HuH-7.5 (cell line): ENCODE measurements around the gene EFHC1.

ENCODE experiments used
- DNase-seq: peaks from one replicate; pipeline ENCODE4 v3.0.0; 2011; ENCODE audit warnings: low spot score

The EFHC1 gene

DNA sequence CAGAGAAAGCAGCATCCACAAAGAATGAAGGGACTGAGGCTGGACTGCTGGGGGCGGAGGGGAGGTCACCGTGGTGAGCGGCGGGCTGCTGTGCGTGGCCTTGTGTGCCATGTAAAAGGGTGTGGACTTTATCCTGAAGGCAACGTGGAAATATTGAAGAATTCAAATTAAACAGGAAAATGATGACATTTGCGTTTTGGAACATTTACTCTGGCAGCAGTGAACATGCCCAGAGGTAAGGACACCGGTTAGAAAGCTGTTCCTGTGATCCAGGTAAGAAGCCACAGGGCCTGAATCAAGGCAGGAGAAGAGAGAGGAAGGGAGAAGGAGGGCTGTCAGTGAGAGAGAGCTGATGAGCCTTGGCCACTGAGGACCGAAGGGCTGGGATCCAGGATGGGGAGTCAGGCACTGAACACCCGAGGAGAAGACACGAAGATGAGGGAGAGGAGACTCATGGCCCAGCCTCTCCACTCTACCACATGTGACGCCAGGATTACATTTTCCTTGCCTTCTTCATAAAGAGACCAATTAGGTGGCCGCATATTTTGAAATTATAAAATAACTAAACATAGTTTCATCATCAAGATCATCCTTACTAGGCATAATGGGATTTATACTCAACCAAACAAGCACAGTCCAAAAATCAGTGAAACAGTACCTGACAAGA, 98.3 kb downstream of the EFHC1 start:
- DNase-seq, result no peak

DNA sequence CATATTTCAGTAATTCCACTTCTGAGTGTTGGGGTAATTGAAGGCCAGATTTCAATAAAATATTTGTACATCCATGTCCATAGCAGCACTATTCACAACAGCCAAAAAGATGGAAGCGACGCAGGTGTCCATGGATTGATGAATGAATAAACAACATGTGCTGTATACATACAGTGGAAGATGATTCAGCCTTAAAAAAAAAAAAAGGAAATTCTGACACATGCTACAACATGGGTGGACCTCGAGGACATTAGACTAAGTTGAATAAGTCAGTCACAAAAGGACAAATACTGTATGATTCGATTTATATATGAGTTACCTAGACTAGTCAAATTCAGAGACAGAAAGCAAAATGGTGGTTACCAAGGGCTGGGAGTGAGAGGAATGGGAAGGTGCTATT, 99.5 kb downstream of the EFHC1 start:
- no peak for DNase-seq

- DNase-seq, result no peak
Observed at GRCh38 chr6:52522151-52522626, 102.0 kb downstream of the EFHC1 start.

DNA sequence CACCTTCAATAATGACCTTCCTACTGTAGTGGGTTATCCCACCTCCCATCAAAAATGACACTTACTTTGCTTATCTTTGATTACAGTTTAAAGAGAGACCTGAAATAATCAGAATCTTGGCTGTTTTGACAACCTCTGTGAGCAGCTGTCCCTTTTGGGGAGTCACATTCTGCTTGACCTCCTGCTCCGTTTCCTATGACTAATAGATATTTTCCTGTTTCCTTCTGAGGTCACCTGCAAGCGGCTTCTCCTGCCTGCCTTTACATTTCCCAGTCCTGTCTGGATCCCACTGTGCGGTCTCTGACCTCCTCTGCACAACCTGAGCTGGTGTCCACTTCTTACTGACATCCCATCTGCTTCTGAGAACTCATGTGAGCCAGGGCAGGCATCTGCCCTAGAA, 102.5 kb downstream of the EFHC1 start:
- DNase-seq, result no peak

- DNase-seq, result no peak
Observed at GRCh38 chr6:52523378-52524142, 103.4 kb downstream of the EFHC1 start.

DNA sequence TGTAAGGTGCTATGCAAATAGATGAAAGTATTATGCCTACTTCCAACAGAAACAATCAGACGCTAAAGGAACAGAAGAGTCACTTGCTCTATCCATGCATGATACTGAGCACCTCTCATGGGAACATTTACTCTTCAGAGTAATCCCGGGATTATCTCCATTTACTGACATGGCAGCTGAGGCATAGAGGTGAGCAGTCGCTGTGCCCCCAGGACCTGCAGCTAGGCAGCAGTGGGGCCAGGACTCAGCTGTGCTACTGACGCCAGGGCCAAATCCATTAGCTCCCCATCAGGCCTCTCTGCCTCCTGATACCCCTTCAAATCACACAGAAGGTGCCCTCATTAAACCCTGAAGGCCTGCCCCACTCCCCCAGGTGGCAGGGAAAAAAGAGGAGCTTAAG, 104.8 kb downstream of the EFHC1 start:
- DNase-seq, result no peak

GRCh38 chr6:52526634-52527033, 106.5 kb downstream of the EFHC1 start:
- DNase-seq, result no peak

DNA sequence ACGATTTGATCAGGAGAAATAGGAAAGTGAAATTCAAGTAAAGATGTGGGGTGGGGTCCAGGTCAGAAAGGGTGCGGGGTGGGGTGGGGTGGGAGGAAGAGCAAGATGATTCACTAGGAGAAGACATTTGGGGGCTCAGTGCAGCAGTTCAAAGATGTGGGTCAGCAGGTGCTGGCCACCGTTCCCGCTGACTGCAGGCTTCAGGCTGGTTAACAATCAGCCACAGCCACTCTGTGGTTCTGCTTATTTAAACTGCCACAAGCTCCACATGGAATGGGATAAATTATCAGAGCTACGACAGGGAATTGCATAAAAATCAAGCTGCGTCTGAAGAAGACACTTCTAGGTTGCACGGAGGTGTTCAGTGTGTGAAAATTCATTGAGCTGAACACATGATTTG, 107.3 kb downstream of the EFHC1 start:
- no peak for DNase-seq

GRCh38 chr6:52529311-52529710, 109.2 kb downstream of the EFHC1 start:
- DNase-seq, result no peak

DNA sequence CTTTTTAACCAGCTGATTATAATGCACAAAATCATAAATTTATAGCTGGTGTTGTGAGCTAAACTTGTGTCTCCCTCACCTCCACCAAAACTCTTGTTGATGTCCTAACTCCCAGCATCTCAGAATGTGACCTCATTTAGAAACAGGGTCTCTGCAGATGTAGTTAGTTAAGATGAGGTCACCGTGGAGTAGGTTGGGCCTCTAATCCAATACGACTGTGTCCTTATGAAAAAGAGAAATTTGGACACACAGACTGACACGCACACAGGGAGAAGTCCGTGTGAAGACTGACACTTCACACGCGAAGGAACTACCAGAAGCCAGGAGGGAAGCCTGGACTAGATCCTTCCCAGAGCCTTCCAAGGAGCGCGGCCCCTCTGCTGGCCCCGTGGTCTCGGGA, 110.2 kb downstream of the EFHC1 start:
- DNase-seq, result no peak

GRCh38 chr6:52531396-52531795, 111.3 kb downstream of the EFHC1 start:
- no peak for DNase-seq

DNA sequence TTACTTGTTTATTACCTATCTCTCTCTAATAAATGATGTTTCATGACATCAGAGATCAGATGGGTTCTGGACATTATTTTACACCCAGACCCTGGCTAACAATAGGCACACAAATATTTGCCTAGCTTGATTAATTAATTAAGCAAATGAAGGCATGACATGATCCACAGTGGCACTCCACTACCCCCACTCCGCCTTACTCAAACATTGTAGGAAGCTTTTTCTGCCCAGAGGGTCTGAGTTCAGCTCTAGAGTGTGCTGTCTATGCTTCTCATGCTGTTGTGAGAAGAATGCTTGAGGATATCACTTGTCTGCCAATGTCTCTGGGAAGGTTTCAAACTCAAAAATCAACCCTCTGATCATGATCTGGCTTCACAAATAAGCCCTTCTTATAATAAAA, 111.7 kb downstream of the EFHC1 start:
- DNase-seq, result no peak

DNA sequence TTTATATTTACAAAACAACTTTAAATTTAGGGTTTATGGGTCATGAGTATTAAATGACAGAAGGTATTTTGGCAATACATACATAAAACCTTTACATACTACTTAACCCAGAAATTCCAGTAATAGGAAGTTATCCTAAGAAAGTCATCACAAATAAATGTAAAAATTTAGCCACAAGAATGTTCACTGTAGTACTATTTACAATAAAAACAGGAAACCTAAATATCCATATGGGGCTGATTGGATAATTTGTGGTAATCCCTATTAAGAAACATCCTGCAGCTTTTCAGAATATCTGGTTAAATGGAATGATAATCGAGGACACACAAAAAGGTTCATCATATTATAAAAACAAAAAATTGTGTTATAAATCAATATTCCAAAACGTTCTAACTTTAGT, 112.3 kb downstream of the EFHC1 start:
- DNase-seq, result no peak

DNA sequence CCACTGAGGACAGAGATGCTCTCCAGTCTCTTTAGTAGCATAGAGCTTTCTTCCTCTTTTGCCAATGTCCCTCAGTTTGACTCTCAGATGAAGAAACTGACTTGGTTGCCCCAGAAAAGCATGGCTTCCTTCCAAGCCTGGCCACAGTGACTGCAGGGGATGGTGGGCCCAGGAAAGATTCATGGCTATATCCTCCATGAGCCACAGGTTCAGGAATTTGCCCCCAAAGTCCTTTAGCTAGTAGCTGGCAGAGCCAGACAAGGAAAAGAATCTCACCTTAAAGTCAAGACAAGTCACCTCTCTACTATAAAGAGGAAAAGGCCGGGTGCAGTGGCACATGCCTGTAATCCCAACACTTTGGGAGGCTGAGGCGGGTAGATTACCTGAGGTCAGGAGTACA, 113.3 kb downstream of the EFHC1 start:
- DNase-seq, result no peak

DNA sequence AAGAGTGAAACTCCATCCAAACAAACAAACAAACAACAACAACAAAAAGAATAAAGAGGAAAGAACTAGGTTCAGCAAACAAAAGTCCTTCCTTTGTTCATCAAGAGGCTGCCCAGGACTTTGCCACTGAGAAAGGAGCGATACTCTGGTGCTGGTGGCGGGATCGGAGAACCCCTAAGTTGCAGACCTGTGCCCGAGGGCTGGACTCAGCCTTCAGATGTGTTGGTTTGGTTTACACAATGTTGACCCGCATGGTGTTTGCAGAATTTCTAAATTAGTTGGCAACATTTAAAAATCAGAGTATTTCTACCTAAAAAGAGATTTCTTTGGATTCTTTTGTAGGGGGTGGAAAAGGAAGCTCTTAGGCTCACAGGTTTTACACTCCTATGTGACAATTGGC, 114.2 kb downstream of the EFHC1 start:
- no peak for DNase-seq

DNA sequence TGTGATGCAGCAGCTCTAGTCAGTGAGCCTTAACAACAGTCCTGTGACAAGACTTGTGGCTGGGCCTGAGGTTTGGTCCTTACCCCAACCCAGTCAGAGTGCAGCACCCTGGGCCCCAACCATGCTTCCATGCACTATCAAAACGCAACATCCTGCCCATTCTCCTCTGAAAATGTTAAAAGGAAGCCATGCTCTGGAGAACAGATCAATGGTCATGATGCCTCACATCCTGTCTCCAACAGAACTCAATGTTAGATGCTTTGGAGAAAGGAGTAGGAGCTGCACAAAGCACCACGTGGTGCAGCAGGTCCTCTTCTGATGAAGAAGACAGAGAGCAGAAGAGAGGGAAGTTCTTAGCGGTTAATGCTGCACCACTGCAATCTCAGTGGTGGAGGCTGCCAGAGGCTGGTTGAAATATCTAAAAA, 114.8 kb downstream of the EFHC1 start:
- DNase-seq, result no peak

DNA sequence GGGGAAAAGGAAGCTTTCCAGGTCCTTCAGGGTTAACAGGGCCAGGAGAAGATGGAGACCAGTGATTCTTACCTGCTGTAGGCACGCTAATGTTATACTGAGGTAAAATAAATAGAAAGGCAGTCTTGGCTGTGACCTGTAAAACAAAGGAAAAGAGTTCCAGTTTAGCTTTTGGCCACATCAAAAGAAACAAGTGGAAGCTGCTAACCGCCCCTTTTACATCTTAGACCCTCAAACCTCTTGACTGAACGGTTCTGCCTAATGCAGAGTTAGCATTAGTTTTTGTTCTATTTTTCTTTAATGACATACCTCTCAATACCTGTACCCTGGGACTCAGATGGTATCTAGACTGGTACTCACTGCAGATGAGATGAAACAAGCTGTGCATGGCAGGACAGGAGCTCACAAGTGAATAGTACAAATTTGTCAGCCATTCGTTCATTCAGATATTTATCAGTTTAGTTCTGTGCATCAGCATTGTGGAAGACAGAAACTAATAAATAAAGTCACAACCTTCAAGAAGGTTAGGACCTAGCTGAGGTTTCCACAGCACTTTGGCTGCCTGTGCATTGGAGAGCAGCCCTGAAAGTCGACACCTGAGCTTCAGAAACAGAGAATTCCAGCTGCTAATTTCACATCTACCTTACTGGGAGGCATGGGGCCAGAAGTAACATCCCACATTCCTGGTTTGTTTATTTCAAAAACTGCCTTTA, 115.7 kb downstream of the EFHC1 start:
- DNase-seq, result no peak

DNA sequence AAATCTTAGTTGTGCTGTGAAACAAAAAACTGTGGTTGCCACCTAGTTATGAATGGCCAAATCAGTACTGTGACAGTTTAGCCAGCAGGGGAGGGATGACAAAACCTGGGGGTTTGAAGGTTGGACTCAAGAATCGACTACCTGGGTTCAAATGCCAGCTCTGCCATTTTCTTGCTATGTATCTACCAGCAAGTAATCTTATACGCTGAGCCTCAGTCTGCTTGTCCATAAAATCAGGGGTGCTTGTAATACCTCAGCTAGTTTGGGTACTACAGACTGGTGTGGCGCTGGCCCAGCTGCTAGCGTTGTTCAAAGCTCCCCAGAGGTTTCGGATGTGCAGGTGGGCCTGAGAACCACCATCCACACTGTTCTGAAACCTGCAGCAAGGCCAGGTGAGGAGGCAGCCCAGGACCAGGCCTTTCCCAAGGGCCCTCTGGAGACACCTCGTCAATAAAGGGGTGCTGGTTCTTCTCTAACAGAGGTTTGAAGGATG, 116.3 kb downstream of the EFHC1 start:
- DNase-seq, result no peak

DNA sequence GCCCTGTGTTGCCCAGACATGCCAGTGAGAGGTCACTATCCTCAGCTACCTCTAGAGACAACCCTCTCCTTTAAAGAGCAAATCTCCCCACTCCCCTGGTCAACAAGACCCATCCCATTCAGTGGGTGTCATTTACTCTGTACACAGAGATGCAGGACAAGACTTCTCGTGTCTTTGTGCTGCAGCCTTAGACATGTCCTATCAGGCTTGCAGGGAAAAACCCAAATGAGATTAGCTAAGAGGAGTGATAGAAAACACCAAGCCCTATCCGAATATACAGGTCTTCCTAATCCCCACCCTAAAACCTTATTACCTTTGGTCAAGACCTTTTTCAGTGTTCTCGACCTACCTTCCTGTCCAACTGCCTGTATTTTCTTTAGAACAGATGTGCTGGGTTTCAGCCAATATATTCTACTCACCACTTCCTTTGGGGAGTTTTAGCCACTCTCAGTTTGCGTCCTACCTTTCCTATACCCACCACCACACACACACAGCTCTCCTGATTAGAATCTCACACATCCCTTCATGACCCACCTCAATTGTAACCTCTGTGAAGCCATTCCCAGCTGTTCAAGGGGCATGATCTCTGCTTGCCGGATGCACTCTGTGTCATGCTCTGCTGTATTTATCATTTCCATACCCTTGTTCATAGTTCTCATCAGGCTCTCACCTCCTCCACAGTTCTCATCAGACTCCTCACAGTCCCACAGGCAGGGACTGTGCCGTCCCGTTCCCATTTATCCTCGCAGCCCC, 117.0 kb downstream of the EFHC1 start:
- no peak for DNase-seq

- no peak for DNase-seq
Observed at GRCh38 chr6:52538252-52538900, 118.2 kb downstream of the EFHC1 start.

- DNase-seq, result no peak
Observed at GRCh38 chr6:52538901-52539354, 118.8 kb downstream of the EFHC1 start.

DNA sequence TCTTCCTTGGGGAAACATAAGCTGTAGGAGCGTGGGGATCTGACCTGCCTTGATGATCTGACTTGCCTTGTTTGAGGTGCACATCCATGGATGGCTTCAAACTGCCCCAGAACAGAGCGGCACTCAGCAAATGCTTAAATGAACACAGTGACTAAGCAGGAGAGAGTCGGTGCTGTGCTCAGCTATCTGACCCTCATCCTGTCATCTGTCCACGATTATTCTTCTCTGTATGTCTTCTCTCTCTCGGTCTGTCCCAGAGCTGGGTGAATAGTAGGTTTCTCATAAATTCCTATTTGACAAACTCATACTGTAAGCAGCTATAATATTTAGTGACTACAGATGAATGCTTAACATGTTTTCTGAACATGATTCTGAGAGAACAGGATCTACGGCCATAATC, 119.5 kb downstream of the EFHC1 start:
- no peak for DNase-seq
